Neural cell (in vitro differentiated cells): Measurements from ENCODE around the gene JPH2. TPM values are rescaled to one million over a fixed set of nuclear protein-coding genes. Genes with fewer than 3 reads are reported as not detected.

Source experiments
- H2AFZ ChIP-seq: fragments of 200-600, 300-800 bp; sonication (generic), shearing (Covaris generic); 2 replicates; pipeline ENCODE4 v1.6.0; 2014; ENCODE audit warnings: low read depth, mild to moderate bottlenecking, antibody characterized with exemption, low read length, moderate library complexity
- H3F3A ChIP-seq: fragments of 200-600 bp; shearing (Covaris generic); 2 replicates; pipeline ENCODE4 v1.6.1; 2016; ENCODE audit warnings: mild to moderate bottlenecking, moderate library complexity, mixed read lengths, antibody characterized with exemption, low read length; ENCODE audit not compliant: insufficient read depth, poor library complexity, severe bottlenecking
- H3K27ac ChIP-seq: fragments of 200-600, 300-800 bp; sonication (generic), shearing (Covaris generic); 2 replicates; pipeline ENCODE4 v1.5.1; 2014; ENCODE audit warnings: mild to moderate bottlenecking, low read length, moderate library complexity
- H3K27me3 ChIP-seq: fragments of 300-800, 200-600 bp; sonication (generic), shearing (Covaris generic); 2 replicates; pipeline ENCODE4 v1.6.0; 2014; ENCODE audit warnings: mild to moderate bottlenecking, low read depth, low read length, moderate library complexity; ENCODE audit not compliant: insufficient read depth
- H3K36me3 ChIP-seq: fragments of 300-800, 200-600 bp; sonication (generic), shearing (Covaris generic); 2 replicates; pipeline ENCODE4 v1.5.1; 2014; ENCODE audit warnings: mild to moderate bottlenecking, antibody characterized with exemption, low read length, moderate library complexity; ENCODE audit not compliant: insufficient read depth
- H3K4me2 ChIP-seq: fragments of 300-800, 200-600 bp; sonication (generic), shearing (Covaris generic); 2 replicates; pipeline ENCODE4 v1.6.0; 2014; ENCODE audit warnings: mild to moderate bottlenecking, low read length
- H3K4me3 ChIP-seq: fragments of 300-800, 200-600 bp; sonication (generic), shearing (Covaris generic); 2 replicates; pipeline ENCODE4 v1.5.1; 2014; ENCODE audit warnings: mild to moderate bottlenecking, low read length, moderate library complexity
- H3K79me2 ChIP-seq: fragments of 200-600 bp; shearing (Covaris generic); replicated peaks from 2 replicates; pipeline ENCODE4 v1.6.0; 2014; ENCODE audit warnings: mild to moderate bottlenecking, low read length, moderate library complexity; ENCODE audit not compliant: insufficient read depth
- H3K9ac ChIP-seq: fragments of 300-800, 200-600 bp; sonication (generic), shearing (Covaris generic); 2 replicates; pipeline ENCODE4 v1.6.1; 2016; ENCODE audit warnings: mild to moderate bottlenecking, low read length, mixed read lengths
- H3K9me2 ChIP-seq: fragments of 200-600 bp; shearing (Covaris generic); 2 replicates; pipeline ENCODE4 v1.6.1; 2016; ENCODE audit warnings: mild to moderate bottlenecking, low read length, mixed read lengths; ENCODE audit not compliant: insufficient read depth
- H3K9me3 ChIP-seq: fragments of 200-600, 300-800 bp; sonication (generic), shearing (Covaris generic); 2 replicates; pipeline ENCODE4 v1.6.1; 2016; ENCODE audit warnings: mild to moderate bottlenecking, mixed run types, low read length, moderate library complexity, mixed read lengths
- H4K20me1 ChIP-seq: fragments of 200-600 bp; shearing (Covaris generic); 2 replicates; pipeline ENCODE4 v1.6.1; 2016; ENCODE audit warnings: mild to moderate bottlenecking, mixed run types; ENCODE audit not compliant: insufficient read depth
- EP300 ChIP-seq: fragments of 450-650 bp; conservative IDR thresholded peaks from 2 replicates; pipeline ENCODE4 v1.6.1; 2014; ENCODE audit warnings: antibody characterized with exemption, mild to moderate bottlenecking, moderate library complexity; ENCODE audit not compliant: poor library complexity, severe bottlenecking
- EZH2 ChIP-seq: fragments of 200-600, 300-800 bp; shearing (Covaris generic), sonication (generic); IDR thresholded peaks from 2 replicates; pipeline ENCODE4 v1.6.1; 2014; ENCODE audit warnings: antibody characterized with exemption, low read length, borderline replicate concordance, mild to moderate bottlenecking; ENCODE audit not compliant: insufficient read depth, poor library complexity, severe bottlenecking
- MXI1 ChIP-seq: fragments of 450-650 bp; conservative IDR thresholded peaks from 2 replicates; pipeline ENCODE4 v1.6.1; 2014; ENCODE audit warnings: antibody characterized with exemption, mild to moderate bottlenecking; ENCODE audit not compliant: poor library complexity, severe bottlenecking
- POLR2AphosphoS5 ChIP-seq: IDR thresholded peaks from 2 replicates; pipeline ENCODE4 v1.6.1; 2012
- RAD21 ChIP-seq: fragments of 450-650 bp; conservative IDR thresholded peaks from 2 replicates; pipeline ENCODE4 v1.6.1; 2014; ENCODE audit warnings: antibody characterized with exemption, mild to moderate bottlenecking, moderate library complexity
- SMC3 ChIP-seq: fragments of 450-650 bp; conservative IDR thresholded peaks from 2 replicates; pipeline ENCODE4 v1.6.1; 2014; ENCODE audit warnings: antibody characterized with exemption, mild to moderate bottlenecking, moderate library complexity; ENCODE audit not compliant: poor library complexity
- TAF1 ChIP-seq: IDR thresholded peaks from 2 replicates; pipeline ENCODE4 v1.6.1; 2012; ENCODE audit warnings: low read depth
- polyA plus RNA-seq: library from polyadenylated mRNA; depleted of rRNA; stranded (reverse); fragments of >200 nt; gene quantifications from 2 replicates; pipeline ENCODE4 v1.2.3, GENCODE V29; 2014
- TF ChIP-seq, protein P1 (sequence below): IDR thresholded peaks from 2 replicates; pipeline ENCODE4 v1.6.1; 2012; ENCODE audit warnings: borderline replicate concordance
- TF ChIP-seq, protein P2 (sequence below): fragments of 450-650 bp; IDR thresholded peaks from 2 replicates; pipeline ENCODE4 v1.5.1; 2014; ENCODE audit warnings: antibody characterized with exemption, mild to moderate bottlenecking, moderate library complexity; ENCODE audit not compliant: poor library complexity, severe bottlenecking

Gene JPH2
- polyA plus RNA-seq, 1 donor from 2014 or later: not detected

GRCh38 chr20:44231713-44232468 is 44.9 kb upstream of the JPH2 start:
- H3K79me2 ChIP-seq: no peaks in the 10 kb centered on the region
- H3K9me2 ChIP-seq: no peaks in the 10 kb centered on the region
- no peak overlapping the region for H3K9ac ChIP-seq
- TF ChIP-seq, protein P1, sequence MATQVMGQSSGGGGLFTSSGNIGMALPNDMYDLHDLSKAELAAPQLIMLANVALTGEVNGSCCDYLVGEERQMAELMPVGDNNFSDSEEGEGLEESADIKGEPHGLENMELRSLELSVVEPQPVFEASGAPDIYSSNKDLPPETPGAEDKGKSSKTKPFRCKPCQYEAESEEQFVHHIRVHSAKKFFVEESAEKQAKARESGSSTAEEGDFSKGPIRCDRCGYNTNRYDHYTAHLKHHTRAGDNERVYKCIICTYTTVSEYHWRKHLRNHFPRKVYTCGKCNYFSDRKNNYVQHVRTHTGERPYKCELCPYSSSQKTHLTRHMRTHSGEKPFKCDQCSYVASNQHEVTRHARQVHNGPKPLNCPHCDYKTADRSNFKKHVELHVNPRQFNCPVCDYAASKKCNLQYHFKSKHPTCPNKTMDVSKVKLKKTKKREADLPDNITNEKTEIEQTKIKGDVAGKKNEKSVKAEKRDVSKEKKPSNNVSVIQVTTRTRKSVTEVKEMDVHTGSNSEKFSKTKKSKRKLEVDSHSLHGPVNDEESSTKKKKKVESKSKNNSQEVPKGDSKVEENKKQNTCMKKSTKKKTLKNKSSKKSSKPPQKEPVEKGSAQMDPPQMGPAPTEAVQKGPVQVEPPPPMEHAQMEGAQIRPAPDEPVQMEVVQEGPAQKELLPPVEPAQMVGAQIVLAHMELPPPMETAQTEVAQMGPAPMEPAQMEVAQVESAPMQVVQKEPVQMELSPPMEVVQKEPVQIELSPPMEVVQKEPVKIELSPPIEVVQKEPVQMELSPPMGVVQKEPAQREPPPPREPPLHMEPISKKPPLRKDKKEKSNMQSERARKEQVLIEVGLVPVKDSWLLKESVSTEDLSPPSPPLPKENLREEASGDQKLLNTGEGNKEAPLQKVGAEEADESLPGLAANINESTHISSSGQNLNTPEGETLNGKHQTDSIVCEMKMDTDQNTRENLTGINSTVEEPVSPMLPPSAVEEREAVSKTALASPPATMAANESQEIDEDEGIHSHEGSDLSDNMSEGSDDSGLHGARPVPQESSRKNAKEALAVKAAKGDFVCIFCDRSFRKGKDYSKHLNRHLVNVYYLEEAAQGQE: no peak
- TF ChIP-seq EZH2: no peak
- no peak for TF ChIP-seq SMC3
- no peak for TF ChIP-seq TAF1
- TF ChIP-seq RAD21: no peak
- TF ChIP-seq, protein P2, sequence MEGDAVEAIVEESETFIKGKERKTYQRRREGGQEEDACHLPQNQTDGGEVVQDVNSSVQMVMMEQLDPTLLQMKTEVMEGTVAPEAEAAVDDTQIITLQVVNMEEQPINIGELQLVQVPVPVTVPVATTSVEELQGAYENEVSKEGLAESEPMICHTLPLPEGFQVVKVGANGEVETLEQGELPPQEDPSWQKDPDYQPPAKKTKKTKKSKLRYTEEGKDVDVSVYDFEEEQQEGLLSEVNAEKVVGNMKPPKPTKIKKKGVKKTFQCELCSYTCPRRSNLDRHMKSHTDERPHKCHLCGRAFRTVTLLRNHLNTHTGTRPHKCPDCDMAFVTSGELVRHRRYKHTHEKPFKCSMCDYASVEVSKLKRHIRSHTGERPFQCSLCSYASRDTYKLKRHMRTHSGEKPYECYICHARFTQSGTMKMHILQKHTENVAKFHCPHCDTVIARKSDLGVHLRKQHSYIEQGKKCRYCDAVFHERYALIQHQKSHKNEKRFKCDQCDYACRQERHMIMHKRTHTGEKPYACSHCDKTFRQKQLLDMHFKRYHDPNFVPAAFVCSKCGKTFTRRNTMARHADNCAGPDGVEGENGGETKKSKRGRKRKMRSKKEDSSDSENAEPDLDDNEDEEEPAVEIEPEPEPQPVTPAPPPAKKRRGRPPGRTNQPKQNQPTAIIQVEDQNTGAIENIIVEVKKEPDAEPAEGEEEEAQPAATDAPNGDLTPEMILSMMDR: no peak
- no peak for TF ChIP-seq MXI1
- TF ChIP-seq POLR2AphosphoS5: no peak
- TF ChIP-seq EP300: no peak
- H3K36me3 ChIP-seq: no peaks in the 10 kb centered on the region
- H3K27ac ChIP-seq: no peak overlapping the region
- H3K4me2 ChIP-seq: no peak overlapping the region
- no peak overlapping the region for H3K4me3 ChIP-seq
- no peaks in the 10 kb centered on the region for H3F3A ChIP-seq
- H3K9me3 ChIP-seq: no peaks in the 10 kb centered on the region
- H4K20me1 ChIP-seq: no peaks in the 10 kb centered on the region
- H3K27me3 ChIP-seq: no peaks in the 10 kb centered on the region
- H2AFZ ChIP-seq: no peak overlapping the region

DNA sequence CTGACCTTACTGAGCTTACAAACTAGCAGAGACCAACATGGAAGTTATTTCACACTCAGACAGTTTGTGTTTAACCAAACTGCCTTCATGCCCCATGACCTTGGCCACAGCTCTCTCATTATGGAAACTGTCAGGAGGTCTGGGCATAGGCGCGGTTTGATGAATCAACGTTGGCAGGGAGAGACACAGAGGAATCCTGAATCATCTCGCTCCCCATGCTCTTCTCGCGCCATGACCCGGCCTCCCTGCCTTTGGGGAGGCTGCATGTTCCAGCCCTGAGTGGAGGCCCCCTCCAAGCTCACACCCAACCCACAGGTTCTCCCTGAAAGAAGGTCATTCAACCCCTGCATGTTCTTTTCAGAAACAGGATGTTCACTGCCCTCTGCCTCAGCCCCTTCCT is 44.2 kb upstream of the JPH2 start:
- Histone ChIP-seq H3K79me2 (no peaks in the 10 kb centered on the region), H3K4me3 (no peak overlapping the region), H3K27me3 (no peaks in the 10 kb centered on the region), H3F3A (no peaks in the 10 kb centered on the region), H4K20me1 (no peaks in the 10 kb centered on the region), H3K9ac (no peak overlapping the region), H3K4me2 (no peak overlapping the region), H3K36me3 (no peaks in the 10 kb centered on the region), H3K9me2 (no peaks in the 10 kb centered on the region), H3K27ac (no peak overlapping the region), H2AFZ (no peak overlapping the region), H3K9me3 (no peaks in the 10 kb centered on the region)
- TF ChIP-seq, protein P1: no peak
- TF ChIP-seq POLR2AphosphoS5 (no peak), EZH2 (no peak), EP300 (no peak), RAD21 (no peak), MXI1 (no peak), TAF1 (no peak), SMC3 (no peak)
- TF ChIP-seq, protein P2: no peak
